IMR-90 (cell line): ENCODE measurements around the gene PPP1R14C. TPM values are rescaled to one million over a fixed set of nuclear protein-coding genes. Genes with fewer than 3 reads are reported as not detected.

Experiments
- ATAC-seq: fragments of 200-7000 bp; cut with Tn5 transposase; 2 replicates; pipeline ENCODE4 v1.9.1; 2020; ENCODE audit warnings: low read depth, mild to moderate bottlenecking, moderate library complexity
- BruUV-seq: library from RNA; stranded (reverse); fragments of 400-500 nt; replicated peaks from 2 replicates; lab custom pipeline; 2021; lab: Mats Ljungman, UMichigan
- CTCF ChIA-PET: fragments of 300-600 bp; formaldehyde crosslinking; extraction: SDS; loops from one replicate; lab custom pipeline; 2021; ENCODE audit warnings: antibody characterized with exemption; lab: Yijun Ruan, JAX
- POLR2A ChIA-PET: fragments of 300-600 bp; sonication (Branson Sonifier 250); formaldehyde crosslinking; loops from one replicate; lab custom pipeline; 2022; ENCODE audit warnings: antibody characterized with exemption; ENCODE audit not compliant: unreplicated experiment; lab: Charles Lee
- DNase-seq: peaks from one replicate; pipeline ENCODE4 v3.0.0; 2013
- H2AFZ ChIP-seq: replicated peaks from 2 replicates; pipeline ENCODE3; 2013; ENCODE audit warnings: low read length, mild to moderate bottlenecking; ENCODE audit not compliant: poor library complexity
- H2AK5ac ChIP-seq: 2 replicates; pipeline ENCODE4 v1.6.1; 2013; ENCODE audit warnings: low read depth, low read length, inconsistent platforms
- H2AK9ac ChIP-seq: replicated peaks from 2 replicates; pipeline ENCODE3; 2013; ENCODE audit warnings: mild to moderate bottlenecking, low read depth, low read length, moderate library complexity; ENCODE audit not compliant: poor library complexity
- H2BK120ac ChIP-seq: 2 replicates; pipeline ENCODE4 v1.6.1; 2013; ENCODE audit warnings: low read depth, low read length, inconsistent platforms
- H2BK15ac ChIP-seq: 3 replicates; pipeline ENCODE4 v1.6.1; 2013; ENCODE audit warnings: low read depth, low read length, inconsistent platforms
- H2BK20ac ChIP-seq: 2 replicates; pipeline ENCODE4 v1.6.1; 2013; ENCODE audit warnings: low read depth, mild to moderate bottlenecking, inconsistent platforms, low read length, moderate library complexity
- H2BK5ac ChIP-seq: 2 replicates; pipeline ENCODE4 v1.6.1; 2013; ENCODE audit warnings: mild to moderate bottlenecking, low read depth, low read length, inconsistent platforms; ENCODE audit not compliant: poor library complexity, severe bottlenecking
- H3K14ac ChIP-seq: replicated peaks from 2 replicates; pipeline ENCODE4 v1.6.1; 2013; ENCODE audit warnings: low read depth, low read length, inconsistent platforms
- H3K18ac ChIP-seq: 2 replicates; pipeline ENCODE4 v1.6.1; 2013; ENCODE audit warnings: low read depth, low read length, control low read depth
- H3K23ac ChIP-seq: 2 replicates; pipeline ENCODE4 v1.6.1; 2013; ENCODE audit warnings: low read depth, low read length, inconsistent platforms
- H3K27ac ChIP-seq: 2 replicates; pipeline ENCODE4 v1.5.1; 2013; ENCODE audit warnings: mild to moderate bottlenecking, control low read depth, low read length; ENCODE audit not compliant: insufficient read depth
- H3K27me3 ChIP-seq: 2 replicates; pipeline ENCODE4 v1.6.1; 2013; ENCODE audit warnings: low read length; ENCODE audit not compliant: control insufficient read depth, insufficient read depth
- H3K36me3 ChIP-seq: 2 replicates; pipeline ENCODE4 v1.6.1; 2013; ENCODE audit warnings: low read length, mixed read lengths; ENCODE audit not compliant: control insufficient read depth, insufficient read depth
- H3K4ac ChIP-seq: 2 replicates; pipeline ENCODE4 v1.6.1; 2013; ENCODE audit warnings: low read depth, low read length, inconsistent platforms
- H3K4me1 ChIP-seq: 2 replicates; pipeline ENCODE4 v1.6.1; 2013; ENCODE audit warnings: low read length, mixed read lengths; ENCODE audit not compliant: control insufficient read depth, insufficient read depth
- H3K4me2 ChIP-seq: 2 replicates; pipeline ENCODE4 v1.6.1; 2013; ENCODE audit warnings: low read depth, mild to moderate bottlenecking, control low read depth, low read length, moderate library complexity
- H3K4me3 ChIP-seq: 2 replicates; pipeline ENCODE4 v1.5.1; 2013; ENCODE audit warnings: low read depth, mild to moderate bottlenecking, control low read depth, low read length, moderate library complexity; ENCODE audit not compliant: insufficient read depth
- H3K56ac ChIP-seq: 2 replicates; pipeline ENCODE4 v1.6.1; 2013; ENCODE audit warnings: low read length, inconsistent platforms; ENCODE audit not compliant: insufficient read depth; ENCODE audit errors: extremely low read depth
- H3K79me1 ChIP-seq, 2 experiments: 2 replicates each; pipeline ENCODE4 v1.6.1; 2013; ENCODE audit warnings: low read length in 2 of 2, inconsistent platforms in 1 of 2, low read depth in 1 of 2
- H3K9ac ChIP-seq: 2 replicates; pipeline ENCODE4 v1.6.1; 2013; ENCODE audit warnings: low read depth, low read length, control low read depth
- H3K9me1 ChIP-seq: 2 replicates; pipeline ENCODE4 v1.6.1; 2013; ENCODE audit warnings: low read length, inconsistent platforms; ENCODE audit not compliant: insufficient read depth
- H3K9me3 ChIP-seq: 2 replicates; pipeline ENCODE4 v1.6.1; 2013; ENCODE audit warnings: low read length; ENCODE audit not compliant: control insufficient read depth, insufficient read depth
- H4K20me1 ChIP-seq: 2 replicates; pipeline ENCODE4 v1.6.1; 2013; ENCODE audit warnings: low read length, inconsistent platforms; ENCODE audit not compliant: insufficient read depth
- H4K5ac ChIP-seq: 2 replicates; pipeline ENCODE4 v1.6.1; 2013; ENCODE audit warnings: mild to moderate bottlenecking, low read depth, low read length, control low read depth
- H4K8ac ChIP-seq, 2 experiments: 2 replicates each; pipeline ENCODE4 v1.6.1; 2013; ENCODE audit warnings: low read depth in 2 of 2, low read length in 2 of 2, control low read depth in 1 of 2, inconsistent platforms in 1 of 2
- H4K91ac ChIP-seq: 2 replicates; pipeline ENCODE4 v1.6.1; 2013; ENCODE audit warnings: low read depth, low read length, inconsistent platforms; ENCODE audit not compliant: insufficient read depth
- BHLHE40 ChIP-seq: fragments of 150-350 bp; IDR thresholded peaks from 2 replicates; pipeline ENCODE4 v1.6.1; 2016; ENCODE audit warnings: mild to moderate bottlenecking, low read depth, low read length
- CEBPB ChIP-seq: IDR thresholded peaks from 2 replicates; pipeline ENCODE4 v1.6.1; 2012; ENCODE audit warnings: low read depth, low read length, improper control_type of control experiment
- CHD1 ChIP-seq: IDR thresholded peaks from 2 replicates; pipeline ENCODE4 v1.6.1; 2012; ENCODE audit warnings: low read depth, low read length, improper control_type of control experiment
- ELK1 ChIP-seq: fragments of 150-350 bp; IDR thresholded peaks from 2 replicates; pipeline ENCODE4 v1.6.1; 2016; ENCODE audit warnings: low read depth, mild to moderate bottlenecking, low read length, moderate library complexity, borderline replicate concordance
- FOS ChIP-seq: fragments of 150-350 bp; IDR thresholded peaks from 2 replicates; pipeline ENCODE4 v1.6.1; 2016; ENCODE audit warnings: low read depth, low read length
- MAFK ChIP-seq: IDR thresholded peaks from 2 replicates; pipeline ENCODE4 v1.6.1; 2012; ENCODE audit warnings: low read depth, low read length, improper control_type of control experiment
- MAZ ChIP-seq: IDR thresholded peaks from 2 replicates; pipeline ENCODE4 v1.6.1; 2012; ENCODE audit warnings: low read depth, mild to moderate bottlenecking, low read length, improper control_type of control experiment, moderate library complexity, borderline replicate concordance
- MXI1 ChIP-seq: IDR thresholded peaks from 2 replicates; pipeline ENCODE4 v1.6.1; 2012; ENCODE audit warnings: low read depth, mild to moderate bottlenecking, low read length, moderate library complexity, borderline replicate concordance
- NFE2L2 ChIP-seq: fragments of 150-350 bp; IDR thresholded peaks from 2 replicates; pipeline ENCODE4 v1.6.1; 2016; ENCODE audit warnings: low read depth, mild to moderate bottlenecking, low read length
- POLR2A ChIP-seq: IDR thresholded peaks from 2 replicates; pipeline ENCODE4 v1.6.1; 2012; ENCODE audit warnings: mild to moderate bottlenecking, low read depth, low read length
- RAD21 ChIP-seq: IDR thresholded peaks from 2 replicates; pipeline ENCODE4 v1.6.1; 2012; ENCODE audit warnings: low read length, improper control_type of control experiment
- RCOR1 ChIP-seq: IDR thresholded peaks from 2 replicates; pipeline ENCODE4 v1.6.1; 2012; ENCODE audit warnings: mild to moderate bottlenecking, low read length, improper control_type of control experiment; ENCODE audit not compliant: insufficient replicate concordance
- RFX5 ChIP-seq: IDR thresholded peaks from 2 replicates; pipeline ENCODE4 v1.8.0; 2012; ENCODE audit warnings: low read depth, mild to moderate bottlenecking, low read length, moderate library complexity
- SMC3 ChIP-seq: fragments of 150-350 bp; IDR thresholded peaks from 2 replicates; pipeline ENCODE4 v1.6.1; 2016; ENCODE audit warnings: low read depth, mild to moderate bottlenecking, antibody characterized with exemption, low read length, moderate library complexity
- USF2 ChIP-seq: fragments of 150-350 bp; IDR thresholded peaks from 2 replicates; pipeline ENCODE4 v1.6.1; 2017; ENCODE audit warnings: mild to moderate bottlenecking, antibody characterized with exemption, low read length, low read depth
- dilution Hi-C: fragments of 300-500 bp; cut with HindIII; formaldehyde crosslinking; loops from one replicate; pipeline ENCODE4 v1.14.3; 2018; ENCODE audit warnings: low sequenced_read_pairs; ENCODE audit not compliant: unreplicated experiment
- in situ Hi-C: fragments of 300-500 bp; cut with MboI; formaldehyde crosslinking; loops from 3 replicates; pipeline ENCODE4 v1.14.3; 2019; ENCODE audit warnings: low sequenced_read_pairs, inconsistent platforms, mixed read lengths
- intact Hi-C: fragments of 100-400 bp; cut with micrococcal nuclease; formaldehyde crosslinking; loops from 2 replicates; pipeline ENCODE4 v1.10.0; 2022
- polyA plus RNA-seq, 3 experiments: library from polyadenylated mRNA; depleted of rRNA; stranded (reverse); fragments of >200 nt; gene quantifications; 2 replicates each; pipeline ENCODE4 v1.2.3, GENCODE V29; 2012; ENCODE audit warnings: low replicate concordance in 1 of 3
- total RNA-seq: library from RNA; depleted of rRNA; stranded (reverse); fragments of >200 nt; gene quantifications from 2 replicates; pipeline ENCODE4 v1.2.3, GENCODE V29; 2012
- TF ChIP-seq, protein P1 (sequence below): conservative IDR thresholded peaks from 2 replicates; pipeline ENCODE4 v1.5.1; 2012; ENCODE audit warnings: mild to moderate bottlenecking, low read depth, low read length, improper control_type of control experiment

PPP1R14C gene
- total and polyA plus RNA-seq, 2 of the 4 experiments (the other 2 are of a cell fraction) = not detected

DNA sequence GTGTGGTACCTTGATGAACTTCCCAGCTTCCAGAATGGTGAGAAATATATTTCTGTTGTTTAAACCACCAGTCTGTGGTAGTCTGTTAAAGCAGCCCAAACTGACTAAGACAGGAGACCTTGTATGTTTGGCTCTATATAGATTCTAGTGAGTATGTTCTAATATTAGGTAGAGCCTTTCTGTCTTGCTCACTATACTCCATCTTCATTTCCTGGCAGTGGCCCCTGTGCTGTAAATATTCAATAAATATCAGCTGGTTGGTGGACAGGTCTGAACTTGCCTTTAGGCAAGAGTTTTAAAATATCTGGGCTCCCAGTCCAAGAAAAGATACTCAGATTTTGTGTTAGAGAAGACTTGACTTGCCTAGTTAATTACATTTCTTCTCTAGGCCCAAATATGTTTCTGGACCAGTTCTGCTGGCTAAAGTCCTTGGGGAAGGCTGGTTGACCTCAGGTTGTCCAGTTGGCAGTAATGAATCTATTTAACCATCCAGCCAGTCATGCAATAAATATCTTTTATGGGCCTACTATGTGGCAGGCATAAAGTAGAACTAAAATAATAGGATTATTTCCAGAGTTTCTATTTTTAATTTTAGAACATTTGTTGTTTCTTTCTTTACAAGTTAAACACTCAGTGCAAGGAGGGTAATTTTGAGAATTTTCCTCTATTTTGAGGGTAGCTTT lies 22.3 kb downstream of the PPP1R14C start:
- H2BK20ac ChIP-seq = no peak overlapping the region
- H2BK5ac ChIP-seq = no peak overlapping the region
- H3K18ac ChIP-seq = no peak overlapping the region
- no TSS peak for BruUV-seq
- no peak overlapping the region for H2AK9ac ChIP-seq
- H3K9ac ChIP-seq = no peak overlapping the region
- H3K4ac ChIP-seq = no peak overlapping the region
- H3K56ac ChIP-seq = no peak overlapping the region
- no peaks in the 10 kb centered on the region for H3K9me1 ChIP-seq
- no peak overlapping the region for H4K5ac ChIP-seq
- no peak for DNase-seq
- intact Hi-C loops = no loop called here
- H3K79me1 ChIP-seq = no peaks in the 10 kb centered on the region
- H3K14ac ChIP-seq = no peak overlapping the region
- in situ Hi-C loops = no loop called here
- ATAC-seq = no peak
- H4K20me1 ChIP-seq = no peaks in the 10 kb centered on the region
- H2AFZ ChIP-seq = no peak overlapping the region
- dilution Hi-C loops = no loop called here
- ChIA-PET POLR2A (no interaction called here), CTCF (no interaction called here)
- H4K91ac ChIP-seq = no peak overlapping the region
- H3K36me3 ChIP-seq = no peaks in the 10 kb centered on the region
- TF ChIP-seq MAFK (no peak), MXI1 (no peak), RFX5 (no peak), MAZ (no peak), RAD21 (no peak), ELK1 (no peak), RCOR1 (no peak), USF2 (no peak), FOS (no peak), BHLHE40 (no peak), POLR2A (no peak), CEBPB (no peak), NFE2L2 (no peak), CHD1 (no peak), SMC3 (no peak)
- TF ChIP-seq, protein P1, sequence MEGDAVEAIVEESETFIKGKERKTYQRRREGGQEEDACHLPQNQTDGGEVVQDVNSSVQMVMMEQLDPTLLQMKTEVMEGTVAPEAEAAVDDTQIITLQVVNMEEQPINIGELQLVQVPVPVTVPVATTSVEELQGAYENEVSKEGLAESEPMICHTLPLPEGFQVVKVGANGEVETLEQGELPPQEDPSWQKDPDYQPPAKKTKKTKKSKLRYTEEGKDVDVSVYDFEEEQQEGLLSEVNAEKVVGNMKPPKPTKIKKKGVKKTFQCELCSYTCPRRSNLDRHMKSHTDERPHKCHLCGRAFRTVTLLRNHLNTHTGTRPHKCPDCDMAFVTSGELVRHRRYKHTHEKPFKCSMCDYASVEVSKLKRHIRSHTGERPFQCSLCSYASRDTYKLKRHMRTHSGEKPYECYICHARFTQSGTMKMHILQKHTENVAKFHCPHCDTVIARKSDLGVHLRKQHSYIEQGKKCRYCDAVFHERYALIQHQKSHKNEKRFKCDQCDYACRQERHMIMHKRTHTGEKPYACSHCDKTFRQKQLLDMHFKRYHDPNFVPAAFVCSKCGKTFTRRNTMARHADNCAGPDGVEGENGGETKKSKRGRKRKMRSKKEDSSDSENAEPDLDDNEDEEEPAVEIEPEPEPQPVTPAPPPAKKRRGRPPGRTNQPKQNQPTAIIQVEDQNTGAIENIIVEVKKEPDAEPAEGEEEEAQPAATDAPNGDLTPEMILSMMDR = no peak
- no peak overlapping the region for H3K4me2 ChIP-seq
- no peak overlapping the region for H4K8ac ChIP-seq
- no peak overlapping the region for H3K4me3 ChIP-seq
- no peaks in the 10 kb centered on the region for H3K27me3 ChIP-seq
- no peak overlapping the region for H3K23ac ChIP-seq
- no peak overlapping the region for H2BK120ac ChIP-seq
- H3K9me3 ChIP-seq = no peaks in the 10 kb centered on the region
- no peak overlapping the region for H3K27ac ChIP-seq
- no peaks in the 10 kb centered on the region for H3K4me1 ChIP-seq
- H2BK15ac ChIP-seq = no peak overlapping the region
- H2AK5ac ChIP-seq = no peak overlapping the region
